HTR-8/SVneo (cell line): Measurements from ENCODE around the gene CCL22.
"Not testable (repeated sequence)": the region's sequence is repeated elsewhere in the genome, so short reads cannot be mapped to it uniquely, and the experiment has no call there.

ENCODE experiments used
- DNase-seq: peaks from one replicate; pipeline ENCODE4 v3.0.0; 2011; ENCODE audit warnings: low spot score, mixed read lengths; ENCODE audit not compliant: insufficient read length
- FAIRE-seq: peaks from 2 replicates; lab custom pipeline; 2011; peaks lifted over from hg19 to GRCh38; lab: Jason Lieb, UNC

The CCL22 gene, protein sequence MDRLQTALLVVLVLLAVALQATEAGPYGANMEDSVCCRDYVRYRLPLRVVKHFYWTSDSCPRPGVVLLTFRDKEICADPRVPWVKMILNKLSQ

DNA sequence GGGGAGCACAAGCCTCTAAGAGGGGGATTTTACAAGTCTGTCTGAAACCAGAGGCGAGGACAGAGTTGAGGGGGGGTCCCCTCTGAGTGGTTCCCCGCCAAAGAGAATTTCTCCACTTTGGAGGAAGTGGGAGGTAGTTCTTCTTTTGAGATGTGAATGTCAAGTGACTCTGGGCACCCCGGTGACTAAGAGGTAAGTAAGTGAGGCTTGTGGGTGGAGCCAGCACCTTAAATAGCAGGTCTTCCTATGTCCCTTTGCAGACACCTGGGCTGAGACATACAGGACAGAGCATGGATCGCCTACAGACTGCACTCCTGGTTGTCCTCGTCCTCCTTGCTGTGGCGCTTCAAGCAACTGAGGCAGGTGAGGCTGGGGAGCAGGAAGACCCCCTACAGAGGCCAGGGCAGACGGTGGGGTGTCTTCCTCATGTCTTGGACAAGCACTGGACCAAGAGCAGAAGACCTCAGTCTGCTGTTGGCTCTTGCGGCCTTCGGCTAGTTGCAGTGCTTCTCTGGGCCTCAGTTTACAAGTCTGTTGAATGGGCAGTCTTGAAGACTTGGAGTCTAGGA is at the start of gene CCL22:
Gene CCL22 (plus strand): TSS at position 257 of the 569 bp plus-strand sequence. CDS start 34 bp downstream, at position 291.
- no peak for DNase-seq
- FAIRE-seq = no peak

DNA sequence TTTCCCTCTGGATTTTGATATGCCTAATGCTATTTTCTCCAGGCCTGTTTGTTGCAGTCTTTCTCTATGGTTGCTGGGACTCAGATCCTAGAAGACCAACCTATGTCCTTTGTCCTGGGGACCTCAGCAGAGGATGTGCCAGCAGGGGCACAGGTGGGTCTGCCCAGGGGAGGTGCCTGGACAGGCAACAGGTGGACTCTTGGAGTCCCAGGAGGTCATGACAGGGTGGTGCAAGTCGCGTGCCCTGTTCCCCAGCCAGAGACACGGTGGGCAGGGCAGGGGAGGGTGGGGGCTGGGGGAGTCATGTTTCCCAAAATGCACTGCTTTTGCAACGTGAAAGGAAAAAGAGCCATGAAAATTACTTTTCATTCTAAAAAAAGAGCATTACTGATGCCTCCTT is 47.8 kb upstream of the CCL22 start:
- FAIRE-seq = no peak
- no peak for DNase-seq

DNA sequence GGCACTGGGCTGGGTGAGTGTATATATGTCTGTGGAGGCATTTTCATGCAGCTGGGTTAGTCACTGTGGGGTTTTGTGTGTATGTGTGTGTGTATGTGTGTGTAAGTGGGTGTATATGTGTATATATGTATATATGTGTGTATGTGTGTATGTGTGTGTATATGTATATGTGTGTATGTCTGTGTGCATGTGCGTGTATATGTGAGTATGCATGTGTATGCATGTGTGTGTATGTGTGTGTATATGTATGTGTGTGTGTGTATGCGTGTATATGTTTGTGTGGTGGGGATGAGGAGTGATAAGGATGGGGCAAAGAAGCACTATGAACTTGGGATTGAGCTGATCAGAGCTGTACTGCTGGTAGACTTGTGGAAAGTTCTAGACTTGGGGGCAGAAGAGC is 45.1 kb upstream of the CCL22 start:
- DNase-seq (no peak), FAIRE-seq (peak; percentile 72)

DNA sequence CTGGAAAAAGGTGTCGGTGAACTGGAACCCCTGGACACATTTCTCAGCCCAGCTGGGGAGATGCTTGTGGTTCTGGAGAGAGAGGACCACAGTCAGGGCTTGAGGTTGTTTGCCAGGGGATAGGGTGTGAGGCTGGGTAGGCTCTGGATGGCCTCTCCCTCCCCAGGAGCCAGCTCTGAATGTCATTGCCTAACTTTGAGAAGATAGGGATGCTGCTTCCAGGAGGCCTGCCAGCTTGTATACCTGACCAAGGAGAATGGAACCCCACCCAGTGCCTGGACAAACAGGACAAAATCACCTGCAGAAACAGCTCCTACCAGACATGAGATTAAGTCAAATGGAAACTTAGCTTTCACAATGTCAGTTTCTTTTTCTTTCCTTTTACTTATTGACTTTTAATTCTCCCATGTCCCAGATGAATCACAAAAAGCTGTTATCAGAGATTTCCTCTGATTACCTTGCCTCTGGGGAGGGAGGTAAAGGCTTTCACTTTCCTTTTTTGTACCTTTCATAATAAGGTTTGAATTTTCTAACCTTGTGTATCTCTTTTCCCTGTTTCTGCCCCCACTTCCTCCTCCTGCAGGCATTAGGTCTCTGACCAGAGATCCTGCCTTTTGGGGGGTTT is 44.3 kb upstream of the CCL22 start:
- FAIRE-seq (no peak), DNase-seq (no peak)

DNA sequence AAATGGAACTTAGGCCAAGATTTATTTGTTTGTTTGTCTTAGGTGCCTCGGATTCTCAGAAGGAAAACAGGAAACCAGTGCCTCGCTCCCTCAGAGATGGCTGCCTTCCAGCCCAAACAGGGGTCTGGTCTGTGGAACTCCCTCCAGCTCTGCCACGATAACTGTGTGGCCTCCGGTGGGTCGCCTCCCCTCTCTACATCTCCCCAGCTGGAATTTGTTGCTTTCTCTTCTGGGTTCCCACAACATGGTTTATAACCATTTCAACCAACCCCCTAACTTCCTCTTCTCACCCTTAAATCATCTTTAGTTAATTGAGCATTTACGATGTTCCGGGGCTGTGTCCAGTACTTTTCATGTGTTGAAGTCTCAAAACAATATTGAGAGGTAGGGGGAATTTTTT is 43.2 kb upstream of the CCL22 start:
- no peak for DNase-seq
- no peak for FAIRE-seq

DNA sequence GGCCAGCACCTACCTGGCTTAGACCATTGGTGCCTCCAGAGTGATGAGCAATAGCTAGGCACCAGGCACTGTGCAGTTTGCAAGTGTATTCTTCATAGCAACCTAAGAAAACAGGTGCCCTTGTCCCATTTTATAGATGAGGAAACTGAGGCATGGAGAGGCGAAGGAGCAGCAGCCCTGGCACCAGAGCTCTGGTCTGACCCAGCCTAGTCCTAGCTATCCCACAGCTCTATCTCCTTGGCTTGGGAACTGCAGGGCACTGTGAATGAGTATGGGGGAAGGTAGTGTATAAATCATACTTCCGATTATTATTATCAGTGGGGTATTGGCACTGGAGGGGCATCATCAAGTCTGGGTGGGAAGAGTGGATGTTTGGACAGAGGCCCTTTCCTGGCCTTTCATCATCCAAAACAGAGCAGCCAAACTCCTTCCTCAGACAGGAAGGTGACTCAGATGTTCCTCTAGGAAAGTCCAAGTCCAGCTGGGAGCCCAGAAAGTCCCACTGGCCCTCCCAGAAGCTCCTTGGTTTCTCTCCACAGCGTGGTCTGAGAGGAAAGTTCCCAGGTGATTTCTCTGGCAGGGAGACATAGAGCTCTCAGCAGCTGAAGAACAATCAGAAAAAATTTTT is 42.1 kb upstream of the CCL22 start:
- no peak for DNase-seq
- no peak for FAIRE-seq

DNA sequence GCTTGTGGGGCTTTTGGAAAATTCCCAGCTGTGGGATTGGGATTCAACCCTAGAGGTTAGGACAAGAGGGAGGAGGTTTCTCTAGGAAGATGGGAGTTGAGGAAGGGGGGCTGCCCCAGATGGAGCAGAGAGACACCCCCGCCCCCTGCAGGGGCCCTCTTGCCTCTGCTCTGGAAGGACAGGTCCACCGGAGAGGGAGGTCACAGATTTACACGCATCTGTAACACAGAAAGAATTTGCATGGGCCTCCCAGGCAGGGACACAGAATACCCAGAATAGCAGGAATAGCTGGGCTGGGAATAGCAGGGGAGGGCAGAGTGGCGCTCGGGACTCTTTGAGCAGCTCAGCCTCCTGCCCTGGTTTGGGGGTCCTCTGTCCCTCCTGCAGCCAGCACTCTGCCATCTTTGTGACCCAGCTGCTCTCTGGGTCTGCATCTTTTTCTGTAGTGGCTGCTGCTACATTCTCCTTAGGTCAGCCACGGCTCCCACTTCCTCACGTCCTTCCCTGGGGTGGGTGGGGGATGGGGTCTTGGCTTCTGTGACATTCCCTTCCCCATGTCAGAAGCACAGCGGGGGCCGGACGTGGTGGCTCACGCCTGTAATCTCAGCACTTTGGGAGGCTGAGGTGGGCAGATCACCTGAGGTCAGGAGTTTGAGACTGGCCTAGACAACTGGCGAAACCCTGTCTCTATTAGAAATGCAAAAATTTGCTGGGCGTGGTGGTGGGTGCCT is 40.2 kb upstream of the CCL22 start:
- DNase-seq (no peak), FAIRE-seq (no peak)

DNA sequence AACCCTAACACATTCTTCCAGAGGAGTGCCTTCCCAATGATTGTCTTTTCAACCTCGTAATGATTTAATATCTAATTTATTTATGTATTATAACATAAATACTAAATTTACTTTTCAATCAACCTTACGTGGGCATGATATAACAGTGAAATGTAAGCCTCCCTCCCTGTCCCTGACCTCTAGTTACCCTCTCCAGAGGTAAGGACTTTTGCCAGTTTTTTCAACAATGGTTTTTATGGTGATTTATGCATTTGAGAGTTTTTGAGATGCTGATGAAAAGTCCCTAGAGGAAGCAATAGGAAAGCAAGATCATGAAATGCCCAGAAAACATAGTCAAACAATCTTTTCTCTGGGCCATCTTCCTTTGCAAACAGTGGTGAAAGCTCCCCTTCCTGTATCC is 38.9 kb upstream of the CCL22 start:
- no peak for FAIRE-seq
- no peak for DNase-seq

DNA sequence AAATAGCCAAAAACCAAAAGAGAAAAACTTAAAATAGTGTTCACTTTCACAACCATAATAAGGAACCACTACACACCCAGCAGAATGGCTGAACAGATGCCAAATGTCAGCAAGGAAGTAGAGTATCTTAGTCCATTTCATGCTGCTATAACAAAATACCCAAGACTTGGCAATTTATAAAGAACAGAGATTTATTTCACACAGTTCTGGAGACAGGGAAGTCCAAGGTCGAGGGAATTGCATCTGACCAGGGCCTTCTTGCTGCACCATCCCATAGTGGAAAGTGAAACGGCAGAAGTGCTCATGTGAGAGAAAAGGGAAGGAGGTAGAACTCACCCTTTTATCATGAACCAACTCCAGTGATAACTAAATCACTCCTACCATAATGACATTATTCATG is 33.8 kb upstream of the CCL22 start:
- no peak for FAIRE-seq

DNA sequence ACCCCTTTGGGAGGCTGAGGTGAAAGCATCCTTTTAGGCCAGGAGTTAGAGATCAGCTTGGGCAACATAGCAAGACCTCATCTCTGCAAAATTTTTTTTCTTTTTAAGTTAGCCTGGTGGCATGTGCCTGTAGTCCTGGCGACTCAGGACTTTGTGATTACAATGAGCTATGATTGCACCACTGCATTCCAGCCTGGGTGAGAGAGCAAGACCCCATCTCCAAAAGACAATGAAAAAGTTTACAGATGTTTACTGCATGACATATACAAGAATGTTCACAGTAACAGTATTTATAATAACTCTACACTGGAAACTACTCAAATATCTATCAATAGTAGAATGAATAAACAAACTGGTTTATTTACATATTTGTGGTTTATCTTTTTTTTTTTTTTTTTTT is 33.1 kb upstream of the CCL22 start:
- DNase-seq (no peak), FAIRE-seq (no peak)

More for the DNA sequence above, 33.8 kb upstream of the CCL22 start:
- no peak for DNase-seq

DNA sequence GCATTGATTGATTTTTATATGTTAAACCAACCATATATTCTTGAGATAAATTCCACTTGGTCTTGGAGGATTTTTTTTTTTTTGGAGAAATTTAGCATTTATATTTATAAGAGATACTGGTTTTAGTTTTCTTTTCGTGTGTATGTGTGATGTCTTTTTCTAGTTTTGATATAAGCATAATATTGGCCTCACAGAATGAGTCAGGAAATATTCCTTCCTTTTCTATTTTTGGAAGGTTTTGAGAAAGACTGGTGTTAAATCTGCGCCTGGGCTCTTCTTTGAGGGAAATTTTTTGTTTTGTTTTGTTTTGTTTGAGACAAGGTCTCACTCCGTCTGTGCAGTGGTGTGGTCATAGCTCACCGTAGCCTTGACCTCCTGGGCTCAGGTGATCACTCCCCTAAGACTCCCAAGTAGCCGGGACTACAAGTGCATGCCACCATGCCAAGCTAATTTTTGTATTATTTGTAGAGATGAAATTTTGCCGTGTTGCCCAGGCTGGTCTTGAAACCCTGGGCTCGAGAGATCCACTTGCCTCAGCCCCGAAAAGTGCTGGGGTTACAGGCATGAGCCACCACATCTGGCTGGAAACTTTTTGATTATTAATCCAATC is 28.8 kb upstream of the CCL22 start:
- FAIRE-seq = no peak
- no peak for DNase-seq

DNA sequence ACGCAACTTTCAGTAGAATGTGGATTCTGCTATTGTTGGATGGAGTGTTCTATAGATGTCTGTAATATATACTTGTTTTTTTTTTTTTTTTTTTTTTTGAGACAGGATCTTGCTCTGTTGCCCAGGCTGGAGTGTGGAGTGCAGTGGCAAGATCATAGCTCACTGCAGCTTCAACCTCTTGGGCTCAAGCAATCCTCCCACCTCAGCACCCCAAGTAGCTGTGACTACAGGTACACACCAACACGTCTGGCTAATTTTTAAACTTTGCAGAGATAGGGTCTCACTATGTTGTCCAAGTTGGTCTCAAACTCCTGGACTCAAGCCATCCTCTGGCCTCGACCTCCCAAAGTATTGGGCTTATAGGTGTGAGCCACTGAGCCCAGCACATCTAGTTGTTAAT is 27.2 kb upstream of the CCL22 start:
- no peak for FAIRE-seq
- no peak for DNase-seq

DNA sequence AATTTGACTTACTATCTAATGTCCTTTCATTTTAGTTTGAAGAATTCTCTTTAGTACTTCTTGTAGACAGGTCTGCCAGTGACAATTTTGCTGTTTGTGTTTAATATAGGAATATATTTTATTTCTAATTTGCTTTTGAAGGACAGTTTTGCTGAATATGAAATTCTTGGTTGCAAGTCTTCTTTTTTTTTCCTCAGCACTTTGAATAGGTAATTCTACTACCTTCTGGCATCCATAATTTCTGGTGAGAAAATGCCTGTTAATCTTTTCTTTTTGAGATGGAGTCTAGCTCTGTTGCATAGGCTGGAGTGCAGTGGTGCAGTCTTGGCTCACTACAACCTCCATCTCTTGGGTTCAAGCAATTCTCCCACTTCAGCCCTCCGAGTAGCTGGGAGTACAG is 25.2 kb upstream of the CCL22 start:
- FAIRE-seq = no peak
- DNase-seq = no peak

DNA sequence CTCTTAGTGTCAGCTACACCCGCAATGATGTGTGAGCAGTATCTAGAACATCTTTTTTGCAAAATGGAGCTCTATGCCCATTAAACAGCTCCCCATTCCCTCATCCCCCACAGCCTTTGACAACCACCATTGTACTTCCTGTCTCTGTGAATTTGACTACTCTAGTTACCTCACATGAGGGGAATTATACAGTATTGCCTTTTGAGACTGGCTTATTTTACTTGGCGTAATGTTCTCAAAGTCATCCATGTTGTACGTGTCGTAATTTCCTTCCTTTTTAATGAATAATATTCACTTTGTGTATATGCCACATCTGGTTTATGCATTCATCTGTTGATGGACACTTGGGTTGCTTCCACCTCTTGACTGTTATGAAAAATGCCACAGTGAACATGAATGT is 23.2 kb upstream of the CCL22 start:
- no peak for DNase-seq
- FAIRE-seq = no peak

DNA sequence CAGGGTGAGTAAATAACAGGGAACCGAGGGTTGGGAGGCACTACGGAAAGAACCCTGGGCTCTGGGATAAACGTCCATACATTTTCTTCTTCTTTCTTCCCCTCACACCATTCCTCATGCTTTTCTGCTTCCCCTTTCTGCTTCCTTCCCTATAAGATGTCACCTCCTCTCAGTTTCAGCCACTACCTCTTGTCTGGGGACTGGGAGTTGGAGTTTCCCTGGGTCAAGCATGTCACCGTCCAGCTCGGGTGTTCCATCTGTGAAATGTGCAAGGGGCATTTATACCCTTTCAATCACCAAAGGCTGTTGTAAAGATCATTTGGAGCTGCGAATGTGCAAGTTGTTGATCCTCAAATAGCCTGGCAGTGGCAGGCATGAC is 17.5 kb upstream of the CCL22 start:
- FAIRE-seq (no peak), DNase-seq (no peak)

DNA sequence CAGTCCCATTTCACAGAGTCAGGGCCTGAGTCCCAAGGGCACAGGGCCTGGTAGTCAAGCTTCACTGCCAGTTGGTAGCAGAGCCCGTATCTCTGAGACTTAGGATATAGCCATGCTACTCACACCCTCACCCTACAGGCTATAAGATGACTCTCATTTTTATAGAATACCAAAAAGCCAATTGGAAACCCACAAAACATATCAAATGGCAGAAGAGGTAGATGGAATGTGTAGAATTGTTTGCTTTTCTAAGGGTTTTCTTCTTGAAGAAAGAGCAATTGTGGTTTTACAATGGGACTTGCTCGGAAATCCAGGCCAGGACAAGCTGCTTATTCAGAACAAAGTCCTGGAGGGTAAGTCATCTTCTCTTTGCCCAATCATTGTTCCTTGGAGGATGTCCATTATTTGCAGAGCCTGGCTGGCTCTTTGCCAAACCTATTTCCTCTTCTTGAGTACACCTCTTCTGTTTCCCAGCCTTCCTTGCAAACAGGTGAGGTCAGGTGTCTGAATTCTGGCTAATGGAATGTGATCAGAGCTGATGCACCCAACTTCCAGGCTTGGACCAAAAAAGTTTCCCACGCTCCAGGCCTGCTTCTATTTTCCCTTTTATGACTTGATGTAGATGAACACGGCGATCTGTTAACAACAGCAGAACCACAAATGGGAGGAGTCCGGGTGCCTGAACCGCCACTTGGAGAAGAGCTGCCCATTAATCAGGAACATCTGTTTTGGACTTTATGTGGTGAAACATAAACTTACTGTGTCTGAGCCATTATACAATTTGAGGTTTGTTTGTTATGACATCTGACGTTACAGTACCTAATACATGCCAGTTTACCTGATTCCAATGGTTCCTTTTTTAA is 16.9 kb upstream of the CCL22 start:
- no peak for FAIRE-seq

DNA sequence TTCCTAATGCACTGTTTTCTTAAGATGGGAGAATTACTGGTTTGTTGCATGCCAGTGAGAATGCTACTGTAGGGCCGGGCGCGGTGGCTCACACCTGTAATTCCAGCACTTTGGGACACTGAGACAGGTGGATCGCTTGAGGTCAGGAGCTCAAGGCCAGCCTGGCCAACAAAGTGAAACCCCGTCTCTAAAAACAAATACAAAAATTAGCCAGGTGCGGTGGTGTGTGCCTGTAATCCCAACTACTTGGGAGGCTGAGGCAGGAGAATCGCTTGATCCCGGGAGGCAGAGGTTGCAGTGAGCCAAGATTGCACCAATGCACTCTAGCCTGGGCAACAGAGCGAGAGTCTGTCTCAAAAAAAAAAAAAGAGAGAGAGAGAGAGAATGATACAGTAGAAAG is 16.0 kb upstream of the CCL22 start:
- not testable (repeated sequence) for FAIRE-seq, DNase-seq

More for the DNA sequence above, 16.9 kb upstream of the CCL22 start:
- DNase-seq = no peak

DNA sequence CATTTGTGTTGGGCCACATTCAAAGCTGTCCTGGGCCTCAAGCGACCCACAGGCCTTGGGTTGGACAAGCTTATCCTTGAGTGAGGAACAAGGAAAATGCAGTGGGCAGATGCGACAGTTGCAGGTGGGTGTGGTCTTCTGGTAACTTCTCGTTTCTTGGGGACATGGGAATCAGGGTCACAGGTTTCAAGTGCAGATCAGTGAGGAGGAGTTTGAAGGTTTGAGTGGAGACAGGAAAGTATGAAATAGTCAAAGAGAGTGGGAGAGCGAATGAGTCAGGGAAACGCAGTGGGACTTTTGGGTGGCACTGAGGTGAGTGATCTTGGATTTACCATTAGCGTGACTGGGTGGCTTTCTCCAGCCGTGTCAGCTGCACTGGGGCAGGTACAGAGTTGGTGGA is 15.4 kb upstream of the CCL22 start:
- no peak for DNase-seq
- FAIRE-seq = no peak

DNA sequence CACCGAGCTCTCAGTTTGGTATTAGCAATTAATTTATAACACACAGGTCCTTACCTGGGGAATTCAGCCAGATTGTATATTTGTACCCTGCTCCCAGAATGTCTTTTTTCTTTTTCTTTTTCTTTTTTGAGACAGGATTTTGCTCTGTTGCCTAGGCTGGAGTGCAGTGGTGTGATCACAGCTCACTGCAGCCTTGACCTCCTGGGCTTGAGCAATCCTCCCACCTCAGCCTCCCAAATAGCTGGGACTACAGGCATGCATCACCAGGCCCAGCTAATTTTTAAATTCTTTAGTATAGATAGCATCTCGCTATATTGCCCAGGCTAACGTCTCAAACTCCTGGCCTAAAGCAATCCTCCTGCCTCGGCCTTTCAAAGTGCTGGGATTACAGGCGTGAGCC is 14.5 kb upstream of the CCL22 start:
- DNase-seq, FAIRE-seq: not testable (repeated sequence)

DNA sequence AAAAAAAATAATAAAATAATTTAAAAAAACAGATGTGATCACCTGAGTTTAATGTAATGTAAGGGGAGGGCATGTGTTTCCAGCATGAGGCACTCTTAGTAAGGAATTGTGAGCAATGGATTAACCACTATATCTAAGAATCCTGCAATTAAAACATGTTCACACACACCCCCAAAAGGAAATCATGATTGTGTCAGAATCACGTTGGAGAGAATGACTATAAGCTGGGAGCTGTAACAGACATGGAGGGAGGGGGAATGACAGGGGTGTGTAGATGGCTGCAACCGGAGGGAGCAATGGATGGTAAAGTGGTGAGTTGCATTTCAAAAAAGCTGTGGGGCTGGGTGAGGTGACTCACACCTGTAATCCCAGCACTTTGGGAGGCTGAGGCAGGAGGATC is 13.6 kb upstream of the CCL22 start:
- no peak for DNase-seq
- FAIRE-seq = no peak
